HG03045 (cell line): ENCODE results near the gene RNPEPL1.
A peak's percentile ranks its signal among the peaks of the same experiment; 100 is the strongest.
"Not testable (repeated sequence)": the region's sequence is repeated elsewhere in the genome, so short reads cannot be mapped to it uniquely, and the experiment has no call there.

ENCODE experiments used
- ATAC-seq: cut with Tn5 transposase; IDR thresholded peaks from one replicate; pipeline ENCODE4 v1.9.1; 2021; ENCODE audit warnings: mild to moderate bottlenecking, moderate library complexity; ENCODE audit not compliant: unreplicated experiment

The RNPEPL1 gene

GRCh38 chr2:240567872-240568677 is at the start of gene RNPEPL1:
Gene RNPEPL1, plus strand, starts transcription at chr2:240568484. Its CDS starts 103 bp downstream, at chr2:240568587.
- ATAC-seq = peak; percentile 32

DNA sequence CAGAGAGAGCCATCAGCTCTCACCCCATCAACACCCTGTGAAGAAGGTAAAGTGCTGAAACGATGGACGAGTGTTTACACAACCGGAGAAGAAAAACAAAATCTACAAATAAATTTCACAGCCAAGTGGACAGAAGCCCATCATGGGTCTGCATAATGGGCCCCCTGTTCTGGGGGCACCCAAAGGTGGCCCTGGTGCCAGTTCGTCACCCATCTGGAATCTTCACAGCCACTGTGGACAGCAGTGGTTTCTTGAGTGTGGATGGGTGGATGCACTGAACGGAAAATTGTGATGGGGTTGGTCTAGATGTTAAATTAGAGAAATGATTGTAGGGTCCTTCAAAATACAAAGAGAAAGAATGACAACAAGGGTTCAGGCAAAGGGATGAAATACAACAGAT is 49.3 kb upstream of the RNPEPL1 start:
- no peak for ATAC-seq

GRCh38 chr2:240519396-240520129 is 48.7 kb upstream of the RNPEPL1 start:
- ATAC-seq = no peak

- ATAC-seq = no peak
Observed at GRCh38 chr2:240520130-240520973, 47.9 kb upstream of the RNPEPL1 start.

DNA sequence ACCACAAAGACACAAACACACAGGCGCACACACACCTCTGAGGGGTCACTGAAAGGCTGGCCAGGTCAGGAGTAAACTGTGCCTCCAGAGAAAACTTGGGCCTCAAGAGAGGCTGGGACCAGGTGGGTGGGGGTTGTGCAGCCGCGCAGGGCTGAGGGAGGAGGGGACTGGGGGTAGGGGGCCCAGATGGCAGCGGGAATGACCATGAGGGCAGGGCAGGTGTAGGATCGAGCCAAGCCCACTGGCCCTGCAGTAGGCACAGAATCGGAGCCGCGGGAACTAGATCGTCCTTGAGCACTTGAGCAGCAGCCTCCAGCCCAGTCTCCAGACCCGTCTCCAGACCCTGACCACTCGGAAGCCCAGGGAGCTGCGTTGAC is 47.3 kb upstream of the RNPEPL1 start:
- ATAC-seq = no peak

DNA sequence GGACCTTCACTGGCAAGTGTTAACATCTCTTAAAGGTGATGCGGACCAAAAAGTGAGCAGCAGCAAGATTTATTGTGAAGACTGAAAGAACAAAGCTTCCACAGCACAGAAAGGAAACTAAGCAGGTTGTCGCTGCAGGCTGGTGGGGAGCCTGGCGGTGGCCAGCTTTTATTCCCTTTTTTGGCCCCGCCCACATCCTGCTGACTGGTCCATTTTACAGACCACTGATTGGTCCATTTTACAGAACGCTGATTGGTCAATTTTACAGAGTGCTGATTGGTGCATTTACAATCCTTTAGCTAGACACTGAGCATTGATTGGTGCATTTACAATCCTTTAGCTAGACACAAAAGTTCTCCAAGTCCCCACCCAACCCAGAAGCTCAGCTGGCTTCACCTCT is 46.4 kb upstream of the RNPEPL1 start:
- not testable (repeated sequence) for ATAC-seq

DNA sequence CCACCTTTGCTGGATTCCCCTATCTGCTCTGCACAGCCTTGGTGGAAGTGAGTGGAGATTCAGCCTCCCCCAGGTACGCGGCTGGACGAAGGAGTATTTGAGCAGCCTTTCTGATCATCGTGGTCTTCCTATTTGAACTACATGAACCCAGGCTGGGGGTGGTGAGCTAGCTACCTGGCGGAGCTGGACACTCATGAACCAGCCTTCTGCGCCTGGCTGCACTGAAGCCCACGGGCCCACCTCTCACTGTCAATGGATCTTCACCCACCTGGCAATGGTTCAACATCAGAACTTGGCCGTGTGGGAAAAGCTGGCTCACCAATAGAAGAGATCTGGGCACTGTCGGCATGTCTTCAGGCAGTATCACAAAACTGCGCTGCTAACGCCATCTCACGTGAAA is 45.9 kb upstream of the RNPEPL1 start:
- ATAC-seq = no peak

DNA sequence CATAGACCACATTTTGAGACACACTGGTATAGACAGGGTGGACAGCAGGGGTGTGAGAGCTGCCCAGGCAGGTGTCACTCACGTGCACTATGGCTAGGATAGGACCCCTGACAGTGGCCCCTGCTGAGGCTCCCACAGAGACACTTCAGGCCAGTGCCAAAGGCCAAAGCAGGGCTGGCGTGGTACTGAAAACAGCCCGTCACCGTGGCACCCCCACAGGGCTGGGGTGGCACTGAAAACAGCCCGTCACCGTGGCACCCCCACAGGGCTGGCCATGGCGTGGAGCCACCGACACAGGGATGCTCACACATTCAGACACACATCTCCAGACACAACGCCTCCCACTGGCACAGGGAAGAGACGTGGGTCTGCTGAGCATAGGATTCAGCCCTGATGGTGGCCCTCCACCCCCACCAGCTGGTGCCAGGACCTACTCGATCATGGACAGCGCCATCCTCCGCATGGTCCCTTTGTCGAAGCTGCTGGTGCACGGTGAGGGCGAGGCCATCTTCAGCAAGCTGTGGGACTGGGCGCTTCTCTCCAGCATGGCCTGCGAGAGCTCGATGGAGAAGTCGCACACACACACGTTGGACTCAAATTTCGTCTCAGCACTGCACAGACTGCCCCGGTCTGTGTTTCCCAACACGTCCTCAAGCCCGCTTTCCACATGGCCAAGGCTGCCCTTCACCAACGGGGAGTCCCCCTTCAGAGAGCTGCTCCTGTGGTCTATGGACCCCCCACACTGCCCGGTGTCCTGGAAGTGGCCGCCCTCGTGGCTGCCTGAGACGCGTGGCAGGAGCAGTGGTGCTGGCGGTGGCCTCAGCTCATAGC is 44.6 kb upstream of the RNPEPL1 start:
- no peak for ATAC-seq

- no peak for ATAC-seq
Observed at GRCh38 chr2:240524963-240525718, 43.1 kb upstream of the RNPEPL1 start.

GRCh38 chr2:240525802-240526201 is 42.5 kb upstream of the RNPEPL1 start:
- no peak for ATAC-seq

- ATAC-seq = no peak
Observed at GRCh38 chr2:240526521-240526920, 41.8 kb upstream of the RNPEPL1 start.

- ATAC-seq = no peak
Observed at GRCh38 chr2:240527153-240527750, 41.0 kb upstream of the RNPEPL1 start.

DNA sequence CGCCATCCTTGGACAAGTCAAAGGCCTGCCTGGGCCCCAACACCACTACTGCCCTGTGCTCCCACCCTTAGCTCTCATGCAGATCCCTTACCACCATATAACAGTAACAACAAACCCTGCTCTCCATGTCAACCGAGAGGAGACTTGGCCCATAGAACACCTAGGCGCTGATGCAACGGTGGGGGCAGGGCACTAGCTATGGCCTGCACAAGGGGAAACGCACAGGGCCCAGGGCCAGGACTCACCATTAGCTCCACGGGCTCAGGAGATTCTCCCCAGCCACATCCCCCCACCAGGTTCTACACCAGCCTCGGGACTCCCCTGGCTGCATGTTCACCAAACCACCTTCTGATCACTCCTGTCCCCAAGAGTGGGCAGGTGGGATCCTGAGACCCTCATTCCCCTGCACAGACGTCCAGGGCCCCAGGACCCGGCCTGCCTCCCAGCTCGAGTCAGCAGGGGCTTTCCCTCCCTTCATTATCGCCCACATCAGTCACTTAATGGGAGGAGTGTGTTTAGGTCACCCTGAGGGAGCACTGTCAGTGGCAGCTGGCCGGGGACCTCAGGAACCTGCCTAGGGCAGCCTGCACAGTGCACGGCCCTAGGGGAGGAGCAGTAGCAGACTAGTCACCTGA is 39.8 kb upstream of the RNPEPL1 start:
- ATAC-seq = no peak

- no peak for ATAC-seq
Observed at GRCh38 chr2:240529344-240529999, 38.8 kb upstream of the RNPEPL1 start.

DNA sequence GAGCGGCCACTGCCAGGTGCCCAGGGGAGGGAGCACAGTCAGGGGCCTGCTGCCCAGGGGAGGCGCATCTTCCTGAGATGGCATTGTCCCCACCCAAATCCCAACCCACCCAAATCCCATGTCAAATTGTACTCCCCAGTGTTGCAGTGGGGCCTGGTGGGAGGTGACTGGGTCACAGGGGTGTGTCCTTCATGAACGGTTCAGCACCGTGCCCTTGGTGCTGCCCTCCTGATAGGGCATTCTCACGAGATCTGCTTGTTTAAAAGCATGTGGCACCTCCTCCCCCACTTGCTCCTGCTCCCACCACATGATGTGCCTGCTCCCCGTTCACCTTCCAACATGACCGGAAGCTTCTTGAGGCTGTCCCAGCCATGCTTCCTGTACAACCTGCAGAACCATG is 38.1 kb upstream of the RNPEPL1 start:
- no peak for ATAC-seq

DNA sequence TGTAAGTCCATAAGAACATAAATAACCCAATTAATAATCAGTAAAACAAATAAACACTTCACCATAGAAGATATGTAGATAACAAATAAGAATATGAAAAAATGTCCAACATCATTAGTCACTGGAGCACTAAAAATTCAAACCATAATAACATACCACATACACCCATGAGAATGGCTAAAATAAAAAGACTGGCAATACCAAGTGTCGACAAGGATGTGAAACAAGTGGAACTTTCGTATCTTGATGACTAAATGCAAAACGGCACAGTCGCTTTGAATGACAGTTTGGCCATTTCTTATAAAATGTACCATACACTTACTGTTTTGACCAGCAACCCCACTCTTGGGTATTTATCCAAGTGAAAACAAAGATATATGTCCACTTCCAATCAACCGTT is 37.2 kb upstream of the RNPEPL1 start:
- ATAC-seq = no peak

DNA sequence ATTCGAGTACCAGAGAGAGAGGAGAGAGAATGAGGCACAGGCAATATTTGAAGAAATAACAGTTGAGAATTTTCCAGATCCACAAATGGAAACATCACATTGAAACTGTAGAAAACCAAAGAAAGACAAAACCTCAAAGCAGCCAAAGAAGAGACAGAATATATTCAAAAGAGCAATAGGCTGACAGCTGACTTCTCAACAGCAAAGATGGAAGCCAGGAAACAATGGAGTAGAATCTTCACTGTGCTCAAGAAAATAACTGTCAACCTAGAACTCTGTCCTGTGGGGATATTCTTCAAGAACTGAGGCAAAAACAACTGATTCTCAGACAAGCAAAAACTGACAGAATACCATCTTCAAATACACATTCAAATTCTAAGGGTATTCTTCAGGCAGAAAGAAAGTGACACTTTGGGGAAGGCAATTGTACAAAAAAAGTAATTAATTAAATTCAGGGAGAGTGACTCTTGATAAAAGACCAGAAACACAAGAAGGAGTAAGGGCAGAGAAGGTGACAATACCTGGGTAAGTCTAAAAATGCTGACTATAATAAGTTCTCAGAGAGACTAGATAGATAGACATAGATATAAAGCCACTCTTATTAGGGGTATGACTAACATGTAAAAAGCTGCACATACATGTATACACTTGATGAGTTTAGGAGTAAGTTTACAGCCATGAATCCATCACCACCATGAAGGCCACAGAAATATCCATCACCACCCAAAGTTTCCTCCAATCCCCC is 36.1 kb upstream of the RNPEPL1 start:
- no peak for ATAC-seq
